Measurements from ENCODE around the gene DLG5. TPM values are rescaled to one million over a fixed set of nuclear protein-coding genes. Genes with fewer than 3 reads are reported as not detected.
A peak's percentile ranks its signal among the peaks of the same experiment; 100 is the strongest.

The DLG5 gene
- total and polyA plus RNA-seq, 9 of the 15 experiments (the other 6 are each of a cell fraction or from before 2014, with no cell fraction given) = 1.4 to 26.8 (median 11.2) TPM

DNA sequence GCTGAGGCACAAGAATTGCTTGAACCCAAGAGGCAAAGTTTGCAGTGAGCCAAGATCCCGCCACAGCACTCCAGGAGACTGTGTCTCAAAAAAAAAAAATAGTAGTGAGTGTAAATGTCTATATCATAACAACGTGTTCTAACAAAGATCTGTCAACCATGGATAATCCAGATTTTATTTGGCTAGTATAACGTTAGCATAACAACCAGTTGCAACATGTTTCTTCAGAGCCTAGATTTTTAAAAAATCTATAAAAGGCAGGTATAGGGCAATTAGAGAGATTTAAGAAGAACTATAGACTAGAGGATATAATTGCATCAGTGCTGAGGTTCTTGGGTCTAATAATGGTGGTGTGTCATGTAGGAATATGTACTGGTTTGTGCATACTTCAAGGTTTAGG, 30.5 kb downstream of the DLG5 start:
- DNase-seq (ENCODE audit: extremely low read depth in 1 of 4, low spot score in 3 of 4) (no peak), FAIRE-seq (peak; percentile 6), ATAC-seq (no peak)
- H4K20me1 ChIP-seq (replicated peaks; ENCODE audit: control insufficient read depth, insufficient read depth, low read length) = peaks cover 16% of the 10 kb centered on the region
- no peaks in the 10 kb centered on the region for H3K27me3 ChIP-seq (ENCODE audit: control insufficient read depth in 2 of 2, insufficient read depth in 2 of 2, low read length in 2 of 2)
- TF ChIP-seq FOXK2 (conservative IDR thresholded peaks at IDR 0.05 in 1 of 2, IDR thresholded peaks at IDR 0.05 in 1 of 2; ENCODE audit: low read depth in 2 of 2) (no peak), CEBPG (CRISPR knock-in tag; IDR thresholded peaks at IDR 0.05) (no peak), CEBPG (tag; conservative IDR thresholded peaks at IDR 0.05 in 1 of 2, IDR thresholded peaks at IDR 0.05 in 1 of 2) (0 out of 4 replicates have a peak, but pooled peaks of 1 of the 2 experiments have one; percentile 13)
- no peak overlapping the region for H3K9ac ChIP-seq (ENCODE audit: insufficient read depth in 1 of 2, low read depth in 2 of 2, low read length in 2 of 2)
- peaks cover 21 to 28% of the 10 kb centered on the region in 2 experiments for H3K4me1 ChIP-seq (replicated peaks in 1 of 2; ENCODE audit: control insufficient read depth in 2 of 2, insufficient read depth in 2 of 2, low read length in 2 of 2)
- no peak overlapping the region for H3K4me2 ChIP-seq (ENCODE audit: insufficient read depth, low read length)
- no peaks in the 10 kb centered on the region for H3K9me3 ChIP-seq (replicated peaks; ENCODE audit: control insufficient read depth, insufficient read depth, low read depth, low read length)
- H3K27ac ChIP-seq (ENCODE audit: extremely low read depth, low read depth, low read length) = no peak overlapping the region
- 68% methylated on average over 3 of the region's 3 CpGs for WGBS (ENCODE audit: insufficient coverage, low coverage, missing lambda C conversion rate)
- peaks cover 5% of the 10 kb centered on the region for H3K9me1 ChIP-seq (ENCODE audit: control insufficient read depth, insufficient read depth, low read length)
- no peak overlapping the region for H2AFZ ChIP-seq (ENCODE audit: low read depth, low read length)
- peaks cover under 1% of the 10 kb centered on the region; the same call in 1 of the 3 replicates for H3K36me3 ChIP-seq (ENCODE audit: control insufficient read depth, insufficient read depth, low read length)
- in situ Hi-C loops (cut with MboI) = no loop called here
- H3K4me3 ChIP-seq = no peak overlapping the region
- BruUV-seq (replicated peaks) = no TSS peak
- ChIA-PET CTCF (ENCODE audit: low intra/inter-chr PET ratio) (no interaction called here), POLR2A (no interaction called here)
- intact Hi-C loops (cut with micrococcal nuclease) = no loop called here
- peaks cover 19% of the 10 kb centered on the region for H3K79me2 ChIP-seq (ENCODE audit: control insufficient read depth, insufficient read depth, low read length)

DNA sequence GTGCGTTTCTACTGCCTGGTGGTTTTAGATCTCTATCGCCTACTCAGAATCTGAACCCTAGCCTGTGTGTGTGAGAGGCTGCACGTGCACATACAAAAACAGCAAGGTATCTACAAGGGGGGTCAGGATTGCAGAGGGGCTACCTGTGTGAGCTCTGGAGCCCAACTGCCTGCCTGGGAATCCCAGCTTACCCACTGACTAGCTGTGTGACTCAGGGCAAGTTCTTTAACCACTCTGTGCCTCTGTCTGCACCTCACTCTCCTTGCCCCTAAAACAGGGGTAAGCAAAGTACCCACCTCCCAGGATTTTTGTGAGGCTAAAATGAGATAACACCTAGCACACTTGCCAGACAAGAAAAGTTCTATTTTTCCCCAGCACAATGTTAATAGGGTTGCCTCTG, 32.5 kb downstream of the DLG5 start:
- H3K36me3 ChIP-seq (ENCODE audit: control insufficient read depth, insufficient read depth, low read length) = no peaks in the 10 kb centered on the region
- BruUV-seq (replicated peaks) = no TSS peak
- TF ChIP-seq HDAC1 (IDR thresholded peaks at IDR 0.05) (no peak), DACH1 (IDR thresholded peaks at IDR 0.05; ENCODE audit: partially characterized antibody) (no peak), RBM25 (IDR thresholded peaks at IDR 0.05; ENCODE audit: low read depth, low read length, severe bottlenecking) (peak; percentile 16), NCOA4 (IDR thresholded peaks at IDR 0.05; ENCODE audit: partially characterized antibody) (no peak), ZNF232 (CRISPR knock-in tag; IDR thresholded peaks at IDR 0.05) (no peak), HDAC6 (IDR thresholded peaks at IDR 0.05; ENCODE audit: low read depth, low read length) (no peak), FOXK1 (CRISPR knock-in tag; IDR thresholded peaks at IDR 0.05; ENCODE audit: borderline replicate concordance) (no peak), ZFP36 (IDR thresholded peaks at IDR 0.05; ENCODE audit: low read depth, low read length, partially characterized antibody) (peak; percentile 49)
- TF ChIP-seq, protein P1, sequence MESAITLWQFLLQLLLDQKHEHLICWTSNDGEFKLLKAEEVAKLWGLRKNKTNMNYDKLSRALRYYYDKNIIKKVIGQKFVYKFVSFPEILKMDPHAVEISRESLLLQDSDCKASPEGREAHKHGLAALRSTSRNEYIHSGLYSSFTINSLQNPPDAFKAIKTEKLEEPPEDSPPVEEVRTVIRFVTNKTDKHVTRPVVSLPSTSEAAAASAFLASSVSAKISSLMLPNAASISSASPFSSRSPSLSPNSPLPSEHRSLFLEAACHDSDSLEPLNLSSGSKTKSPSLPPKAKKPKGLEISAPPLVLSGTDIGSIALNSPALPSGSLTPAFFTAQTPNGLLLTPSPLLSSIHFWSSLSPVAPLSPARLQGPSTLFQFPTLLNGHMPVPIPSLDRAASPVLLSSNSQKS (CRISPR knock-in tag; IDR thresholded peaks at IDR 0.05) = no peak
- TF ChIP-seq, protein P2, sequence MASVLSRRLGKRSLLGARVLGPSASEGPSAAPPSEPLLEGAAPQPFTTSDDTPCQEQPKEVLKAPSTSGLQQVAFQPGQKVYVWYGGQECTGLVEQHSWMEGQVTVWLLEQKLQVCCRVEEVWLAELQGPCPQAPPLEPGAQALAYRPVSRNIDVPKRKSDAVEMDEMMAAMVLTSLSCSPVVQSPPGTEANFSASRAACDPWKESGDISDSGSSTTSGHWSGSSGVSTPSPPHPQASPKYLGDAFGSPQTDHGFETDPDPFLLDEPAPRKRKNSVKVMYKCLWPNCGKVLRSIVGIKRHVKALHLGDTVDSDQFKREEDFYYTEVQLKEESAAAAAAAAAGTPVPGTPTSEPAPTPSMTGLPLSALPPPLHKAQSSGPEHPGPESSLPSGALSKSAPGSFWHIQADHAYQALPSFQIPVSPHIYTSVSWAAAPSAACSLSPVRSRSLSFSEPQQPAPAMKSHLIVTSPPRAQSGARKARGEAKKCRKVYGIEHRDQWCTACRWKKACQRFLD (CRISPR knock-in tag; IDR thresholded peaks at IDR 0.05) = no peak
- peak overlapping the region in 1 of 2 experiments; percentile 75; a peak in 2 of 4 replicates for H3K9ac ChIP-seq (ENCODE audit: insufficient read depth in 1 of 2, low read depth in 2 of 2, low read length in 2 of 2)
- H4K20me1 ChIP-seq (replicated peaks; ENCODE audit: control insufficient read depth, insufficient read depth, low read length) = peaks cover 28% of the 10 kb centered on the region; the same call in 1 of the 2 replicates
- POLR2A ChIA-PET = interaction anchor here (1.0 to 2.5 kb wide), 2 partner anchors 15 to 20 kb away, joined by 4 to 12 read pairs; no protein-coding TSS in a partner anchor
- H3K4me2 ChIP-seq (ENCODE audit: insufficient read depth, low read length) = no peak overlapping the region
- H3K27me3 ChIP-seq (ENCODE audit: control insufficient read depth in 2 of 2, insufficient read depth in 2 of 2, low read length in 2 of 2) = no peaks in the 10 kb centered on the region
- no peak overlapping the region for H3K27ac ChIP-seq (ENCODE audit: extremely low read depth, low read depth, low read length)
- no peak overlapping the region for H3K4me3 ChIP-seq
- CTCF ChIA-PET (ENCODE audit: low intra/inter-chr PET ratio) = no interaction called here
- peaks cover 18 to 23% of the 10 kb centered on the region in 2 experiments for H3K4me1 ChIP-seq (replicated peaks in 1 of 2; ENCODE audit: control insufficient read depth in 2 of 2, insufficient read depth in 2 of 2, low read length in 2 of 2)
- H3K9me1 ChIP-seq (ENCODE audit: control insufficient read depth, insufficient read depth, low read length) = peaks cover 12% of the 10 kb centered on the region
- in situ Hi-C loops (cut with MboI) (no loop called here), intact Hi-C loops (cut with micrococcal nuclease) (loop anchor here (5.0 kb wide), 1 partner anchor 78 kb away; no protein-coding TSS in a partner anchor)
- H3K9me3 ChIP-seq (replicated peaks; ENCODE audit: control insufficient read depth, insufficient read depth, low read depth, low read length) = no peaks in the 10 kb centered on the region
- 32% methylated on average over 3 of the region's 3 CpGs for WGBS (ENCODE audit: insufficient coverage, low coverage, missing lambda C conversion rate)
- no peak for ATAC-seq
- H3K79me2 ChIP-seq (ENCODE audit: control insufficient read depth, insufficient read depth, low read length) = peaks cover 17% of the 10 kb centered on the region; the same call in 2 of the 3 replicates
- peak; percentile 48 for FAIRE-seq
- no peak overlapping the region for H2AFZ ChIP-seq (ENCODE audit: low read depth, low read length)
- no peak for DNase-seq (ENCODE audit: extremely low read depth in 1 of 4, low spot score in 3 of 4)
